HepG2 (cell line): ENCODE measurements around the gene PDE4C. TPM values are rescaled to one million over a fixed set of nuclear protein-coding genes. Genes with fewer than 3 reads are reported as not detected.

Experiments
- ATAC-seq: fragments of 200-7000 bp; cut with Tn5 transposase; 3 replicates; pipeline ENCODE4 v1.9.1; 2020; ENCODE audit warnings: mild to moderate bottlenecking, moderate library complexity
- BruUV-seq: library from RNA; stranded (reverse); fragments of 400-500 nt; replicated peaks from 2 replicates; lab custom pipeline; 2021; lab: Mats Ljungman, UMichigan
- CTCF ChIA-PET: fragments of 300-600 bp; formaldehyde crosslinking; extraction: SDS; loops from one replicate; lab custom pipeline; 2021; ENCODE audit warnings: low total read pairs, inconsistent platforms, low intra/inter-chr PET ratio; lab: Yijun Ruan, JAX
- POLR2A ChIA-PET: fragments of 350-600 bp; sonication (Branson Sonifier 250); formaldehyde crosslinking; loops from one replicate; lab custom pipeline; 2020; ENCODE audit warnings: antibody characterized with exemption, inconsistent platforms; lab: Yijun Ruan, JAX
- DNase-seq: peaks from one replicate; pipeline ENCODE4 v3.0.0-alpha.2; 2015; ENCODE audit warnings: low spot score
- FAIRE-seq: peaks from 3 replicates; lab custom pipeline; 2011; peaks lifted over from hg19 to GRCh38; lab: Jason Lieb, UNC
- H2AFZ ChIP-seq: one replicate; pipeline ENCODE4 v1.6.1; 2011; ENCODE audit warnings: low read length, inconsistent platforms
- H3K27ac ChIP-seq: fragments of 300-600 bp; 3 replicates; pipeline ENCODE4 v1.8.0; 2011; ENCODE audit warnings: mixed run types, mild to moderate bottlenecking, mixed read lengths, low read length, inconsistent platforms; ENCODE audit not compliant: insufficient read depth; ENCODE audit errors: extremely low read length
- H3K27me3 ChIP-seq, 2 experiments: fragments of 200-600 bp in 1 of 2; 2 replicates in 1 of 2; 3 replicates in 1 of 2; pipeline versions ENCODE4 v1.6.0 to v1.8.0; 2011; ENCODE audit warnings: low read length in 2 of 2, mild to moderate bottlenecking in 2 of 2, moderate library complexity in 2 of 2, inconsistent platforms in 1 of 2; ENCODE audit not compliant: insufficient read depth in 2 of 2, control insufficient read depth in 1 of 2
- H3K36me3 ChIP-seq, 2 experiments: fragments of 200-600 bp in 1 of 2; replicated peaks in 1 of 2; 2 replicates in 1 of 2; 3 replicates in 1 of 2; pipeline versions ENCODE4 v1.5.1 to v1.8.0; 2011; ENCODE audit warnings: low read length in 2 of 2, inconsistent platforms in 1 of 2; ENCODE audit not compliant: insufficient read depth in 2 of 2, control insufficient read depth in 1 of 2
- H3K4me1 ChIP-seq: 2 replicates; pipeline ENCODE4 v1.5.1; 2012; ENCODE audit warnings: low read length, inconsistent platforms; ENCODE audit not compliant: insufficient read depth
- H3K4me2 ChIP-seq: 2 replicates; pipeline ENCODE4 v1.6.0; 2011; ENCODE audit warnings: low read depth, low read length, inconsistent platforms
- H3K4me3 ChIP-seq, 3 experiments: fragments of 200-600 bp in 1 of 3; sonication (generic), shearing (Covaris generic) in 1 of 3; replicated peaks in 1 of 3; 2 replicates each; pipeline ENCODE4 v1.5.1; 2011 to 2016; ENCODE audit warnings: low read length in 3 of 3, inconsistent platforms in 2 of 3, low read depth in 2 of 3, mild to moderate bottlenecking in 2 of 3, control low read depth in 1 of 3, mixed read lengths in 1 of 3; ENCODE audit not compliant: insufficient read depth in 1 of 3
- H3K79me2 ChIP-seq: one replicate; pipeline ENCODE4 v1.6.1; 2011; ENCODE audit warnings: low read length, inconsistent platforms; ENCODE audit not compliant: insufficient read depth
- H3K9ac ChIP-seq: 2 replicates; pipeline ENCODE4 v1.6.0; 2011; ENCODE audit warnings: mild to moderate bottlenecking, low read depth, low read length, inconsistent platforms; ENCODE audit not compliant: insufficient read depth
- H3K9me3 ChIP-seq: 2 replicates; pipeline ENCODE4 v1.5.1; 2012; ENCODE audit warnings: mild to moderate bottlenecking, low read length
- H4K20me1 ChIP-seq: 2 replicates; pipeline ENCODE4 v1.6.0; 2011; ENCODE audit warnings: inconsistent platforms, mild to moderate bottlenecking, low read length, moderate library complexity; ENCODE audit not compliant: insufficient read depth
- CBX2 ChIP-seq, 2 experiments: fragments of 200-600 bp in 1 of 2; sonication (generic); formaldehyde crosslinking in 1 of 2; IDR thresholded peaks; 2 replicates each; pipeline versions ENCODE4 v1.7.0 to v1.8.1; 2018 to 2022; ENCODE audit warnings: low read depth in 2 of 2, low read length in 1 of 2, mild to moderate bottlenecking in 1 of 2, missing genetic modification reagents in 1 of 2
- CCAR2 ChIP-seq: fragments of 200-400 bp; formaldehyde crosslinking; optimal IDR thresholded peaks from 2 replicates; pipeline ENCODE3; 2018; ENCODE audit warnings: low read depth, mild to moderate bottlenecking, low read length, moderate library complexity
- HIC2 ChIP-seq: sonication (generic); formaldehyde crosslinking; IDR thresholded peaks from 2 replicates; pipeline ENCODE4 v1.9.0; 2022; ENCODE audit warnings: low read depth, missing genetic modification reagents
- MXD3 ChIP-seq: IDR thresholded peaks from 2 replicates; pipeline ENCODE4 v1.6.1; 2016; ENCODE audit warnings: mild to moderate bottlenecking, missing biosample characterization, missing genetic modification reagents
- NR2F6 ChIP-seq, 2 experiments: IDR thresholded peaks; 2 replicates each; pipeline ENCODE4 v1.6.1; 2016; ENCODE audit warnings: antibody characterized with exemption in 1 of 2, mild to moderate bottlenecking in 1 of 2
- PHF20 ChIP-seq: sonication (generic); formaldehyde crosslinking; IDR thresholded peaks from 2 replicates; pipeline ENCODE4 v1.5.0; 2020; ENCODE audit warnings: mild to moderate bottlenecking, missing genetic modification reagents
- SCMH1 ChIP-seq: sonication (generic); formaldehyde crosslinking; IDR thresholded peaks from 2 replicates; pipeline ENCODE4 v1.9.0; 2021; ENCODE audit warnings: missing genetic modification reagents, mild to moderate bottlenecking, borderline replicate concordance
- TAF1 ChIP-seq: sonication (generic); formaldehyde crosslinking; IDR thresholded peaks from 2 replicates; pipeline ENCODE4 v1.4.0; 2020; ENCODE audit warnings: missing genetic modification reagents
- TERF1 ChIP-seq: sonication (generic); formaldehyde crosslinking; IDR thresholded peaks from 2 replicates; pipeline ENCODE4 v1.8.0; 2022; ENCODE audit warnings: mild to moderate bottlenecking, missing genetic modification reagents, moderate library complexity
- ZMYM4 ChIP-seq: sonication (generic); formaldehyde crosslinking; IDR thresholded peaks from 2 replicates; pipeline ENCODE4 v1.8.1; 2023; ENCODE audit warnings: mild to moderate bottlenecking, missing genetic modification reagents
- ZNF253 ChIP-seq: sonication (generic); formaldehyde crosslinking; IDR thresholded peaks from 2 replicates; pipeline ENCODE4 v1.8.0; 2022; ENCODE audit warnings: mild to moderate bottlenecking, missing genetic modification reagents, borderline replicate concordance
- ZNF761 ChIP-seq: sonication (generic); formaldehyde crosslinking; conservative IDR thresholded peaks from 2 replicates; pipeline ENCODE4 v1.4.0; 2020; ENCODE audit warnings: mild to moderate bottlenecking, missing genetic modification reagents
- WGBS: methylation state at CpG from one replicate; pipeline ENCODE4 v1.1.6; 2017; ENCODE audit warnings: low lambda C conversion rate; 5-methylcytosine and 5-hydroxymethylcytosine counted together
- in situ Hi-C: cut with HindIII; loops from 2 replicates; pipeline ENCODE4 v1.10.0; 2017; ENCODE audit warnings: low pct_unique_long_range_greater_than_20kb; ENCODE audit not compliant: extremely low pct_ligation_motif_present
- intact Hi-C: fragments of 100-400 bp; cut with micrococcal nuclease; formaldehyde crosslinking; loops from one replicate; pipeline ENCODE4 v1.10.0; 2022; ENCODE audit not compliant: unreplicated experiment
- polyA plus RNA-seq, 8 experiments: library from polyadenylated mRNA; depleted of rRNA in 3 of 8; stranded (reverse) in 7 of 8; unstranded in 1 of 8; fragments of >200 nt; fragmentation: Illumina TruSeq in 4 of 8; extraction: Trizol in 4 of 8; gene quantifications; 2 replicates each; pipeline versions ENCODE4 v1.2.1 to v1.2.3, GENCODE V29; 2011 to 2016; ENCODE audit warnings: low read depth in 4 of 8, missing spikeins in 1 of 8, mixed read lengths in 1 of 8; ENCODE audit not compliant: insufficient read depth in 1 of 8
- total RNA-seq, 5 experiments: library from RNA; depleted of rRNA; stranded (reverse); fragments of >200 nt; fragmentation: Illumina TruSeq; extraction: Trizol; gene quantifications; 2 replicates each; pipeline ENCODE4 v1.2.3, GENCODE V29; 2016; ENCODE audit warnings: low read depth in 1 of 5

PDE4C gene
- total and polyA plus RNA-seq, 2 of the 13 experiments (the other 11 are each of a cell fraction or from before 2014, with no cell fraction given), result 1.4 to 14.0 TPM

- TF ChIP-seq MXD3 (no peak), TAF1 (no peak), ZNF253 (no peak), NR2F6 (IDR thresholded peaks at IDR 0.05) (no peak), NR2F6 (CRISPR knock-in tag; IDR thresholded peaks at IDR 0.05) (peak; percentile 25; the same call in 1 of the 2 replicates), HIC2 (CRISPR knock-in tag) (no peak)
These were observed 38.1 kb upstream of the PDE4C start (continued) for GRCh38 chr19:18264137-18264854.

- TF ChIP-seq CCAR2, result no peak
- no peak for TF ChIP-seq ZNF761 (CRISPR knock-in tag)
- TF ChIP-seq SCMH1, result no peak
- no peak for TF ChIP-seq CBX2 (IDR thresholded peaks at IDR 0.05; ENCODE audit: low read depth, low read length)
- no peak for TF ChIP-seq CBX2 (CRISPR knock-in tag; IDR thresholded peaks at IDR 0.05; ENCODE audit: low read depth)
- no peak for TF ChIP-seq ZMYM4 (CRISPR knock-in tag)
- no peak for TF ChIP-seq PHF20 (CRISPR knock-in tag)
- no peak for TF ChIP-seq TERF1
- 24% methylated on average over 8 of the region's 16 CpGs for WGBS
- Histone ChIP-seq H3K36me3 (no peaks in the 10 kb centered on the region), H3K27ac (no peak overlapping the region), H3K79me2 (no peaks in the 10 kb centered on the region), H3K9ac (no peak overlapping the region), H2AFZ (no peak overlapping the region), H3K9me3 (no peaks in the 10 kb centered on the region), H3K27me3 (peaks cover 8 to 13% of the 10 kb centered on the region in 2 experiments; a peak in 3 of 5 replicates), H4K20me1 (no peaks in the 10 kb centered on the region), H3K4me1 (peaks cover 21% of the 10 kb centered on the region), H3K4me2 (no peak overlapping the region), H3K4me3 (no peak overlapping the region)
- ChIA-PET CTCF (no interaction called here), POLR2A (interaction anchor here (1.0 kb wide), 1 partner anchor 39 kb away, joined by 3 read pairs; no protein-coding TSS in a partner anchor)
- BruUV-seq, result no TSS peak
- intact Hi-C loops, result no loop called here
- in situ Hi-C loops, result no loop called here
- ATAC-seq (no peak), DNase-seq (no peak), FAIRE-seq (no peak)
These were observed 37.3 kb upstream of the PDE4C start for GRCh38 chr19:18263324-18264136.
